ENCODE results near the gene CTPS2. TPM values are rescaled to one million over a fixed set of nuclear protein-coding genes. Genes with fewer than 3 reads are reported as not detected.
A peak's percentile ranks its signal among the peaks of the same experiment; 100 is the strongest.

CTPS2 gene
- total RNA-seq, 1 donor from 2014 or later = 26.1 TPM

- Mint-ChIP-seq H3K36me3 (ENCODE audit: low read depth) (peaks cover 19% of the 10 kb centered on the region), H3K27ac (ENCODE audit: unreplicated experiment) (no peak overlapping the region), H3K9me3 (ENCODE audit: low read depth) (peaks cover 5% of the 10 kb centered on the region), H3K4me1 (ENCODE audit: low read depth) (peaks cover 9% of the 10 kb centered on the region), H3K4me3 (ENCODE audit: unreplicated experiment) (no peak overlapping the region), H3K27me3 (ENCODE audit: low read depth) (no peaks in the 10 kb centered on the region)
- DNase-seq (ENCODE audit: low spot score) = no peak
- TF ChIP-seq CTCF (IDR thresholded peaks at IDR 0.05) = no peak
These were observed 118.7 kb downstream of the CTPS2 start for GRCh38 chrX:16593801-16594200.

- TF ChIP-seq CTCF (IDR thresholded peaks at IDR 0.05) = no peak
- H3K4me3 Mint-ChIP-seq (ENCODE audit: unreplicated experiment) = no peak overlapping the region
- no peak for DNase-seq (ENCODE audit: low spot score)
- H3K36me3 Mint-ChIP-seq (ENCODE audit: low read depth) = peaks cover 22% of the 10 kb centered on the region
- H3K27ac Mint-ChIP-seq (ENCODE audit: unreplicated experiment) = no peak overlapping the region
- peaks cover 5% of the 10 kb centered on the region for H3K9me3 Mint-ChIP-seq (ENCODE audit: low read depth)
- peaks cover 9% of the 10 kb centered on the region for H3K4me1 Mint-ChIP-seq (ENCODE audit: low read depth)
- H3K27me3 Mint-ChIP-seq (ENCODE audit: low read depth) = no peaks in the 10 kb centered on the region
These were observed 120.2 kb downstream of the CTPS2 start for GRCh38 chrX:16592194-16592770.

DNA sequence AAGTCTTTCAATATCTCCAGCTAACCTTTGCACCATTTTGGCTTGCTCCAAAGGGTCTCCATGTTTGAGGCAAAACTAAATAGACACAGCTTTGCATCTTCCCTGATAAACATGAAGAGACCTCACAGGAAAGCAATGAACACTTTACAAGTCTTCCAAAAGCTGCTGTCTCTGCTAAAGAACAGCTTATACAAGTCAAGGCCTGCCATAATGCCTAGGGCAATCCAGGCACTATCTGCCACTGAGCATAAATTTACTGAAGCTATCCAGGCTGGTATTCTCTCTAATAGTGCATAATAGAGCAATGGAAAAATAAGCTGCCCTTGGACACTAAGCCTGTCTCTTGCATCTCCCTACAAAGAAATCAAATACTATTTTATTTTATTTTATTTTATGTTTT, 122.6 kb downstream of the CTPS2 start:
- peaks cover 28% of the 10 kb centered on the region for H3K36me3 Mint-ChIP-seq (ENCODE audit: low read depth)
- DNase-seq (ENCODE audit: low spot score) = no peak
- H3K27ac Mint-ChIP-seq (ENCODE audit: unreplicated experiment) = no peak overlapping the region
- no peak overlapping the region for H3K4me3 Mint-ChIP-seq (ENCODE audit: unreplicated experiment)
- TF ChIP-seq CTCF (IDR thresholded peaks at IDR 0.05) = no peak
- H3K9me3 Mint-ChIP-seq (ENCODE audit: low read depth) = peaks cover 5% of the 10 kb centered on the region
- H3K27me3 Mint-ChIP-seq (ENCODE audit: low read depth) = no peaks in the 10 kb centered on the region
- H3K4me1 Mint-ChIP-seq (ENCODE audit: low read depth) = peaks cover 9% of the 10 kb centered on the region

DNA sequence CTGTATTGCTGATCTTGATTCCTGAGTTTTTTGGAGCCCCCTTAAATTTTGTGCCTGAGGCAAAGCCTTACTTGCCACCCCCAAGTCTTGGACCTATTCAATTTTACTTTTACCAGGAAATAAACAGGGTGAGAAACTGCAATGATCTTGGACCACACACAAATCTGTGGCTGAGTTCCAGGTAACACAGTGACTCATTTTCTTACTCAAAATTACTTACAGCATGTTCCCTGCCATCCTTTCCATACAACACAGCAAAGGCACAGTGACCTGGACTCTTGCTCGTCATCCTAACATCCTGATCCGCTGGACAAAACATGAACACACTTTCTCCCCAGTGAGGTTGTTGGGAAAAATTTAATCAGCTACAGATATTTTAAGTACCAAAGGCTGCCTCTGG, 123.3 kb downstream of the CTPS2 start:
- Mint-ChIP-seq H3K4me3 (ENCODE audit: unreplicated experiment) (no peak overlapping the region), H3K9me3 (ENCODE audit: low read depth) (peaks cover 5% of the 10 kb centered on the region), H3K36me3 (ENCODE audit: low read depth) (peaks cover 28% of the 10 kb centered on the region), H3K27me3 (ENCODE audit: low read depth) (no peaks in the 10 kb centered on the region), H3K27ac (ENCODE audit: unreplicated experiment) (peak overlapping the region; percentile 57), H3K4me1 (ENCODE audit: low read depth) (peaks cover 9% of the 10 kb centered on the region)
- no peak for TF ChIP-seq CTCF (IDR thresholded peaks at IDR 0.05)
- no peak for DNase-seq (ENCODE audit: low spot score)

GRCh38 chrX:16588266-16588665, 124.2 kb downstream of the CTPS2 start:
- no peak for DNase-seq (ENCODE audit: low spot score)
- Mint-ChIP-seq H3K36me3 (ENCODE audit: low read depth) (peaks cover 28% of the 10 kb centered on the region), H3K4me1 (ENCODE audit: low read depth) (peaks cover 9% of the 10 kb centered on the region), H3K9me3 (ENCODE audit: low read depth) (peaks cover 7% of the 10 kb centered on the region), H3K27ac (ENCODE audit: unreplicated experiment) (no peak overlapping the region), H3K4me3 (ENCODE audit: unreplicated experiment) (no peak overlapping the region), H3K27me3 (ENCODE audit: low read depth) (no peaks in the 10 kb centered on the region)
- no peak for TF ChIP-seq CTCF (IDR thresholded peaks at IDR 0.05)
